ES-I3 (cell line): ENCODE results near the gene TUBGCP5.
"Not testable (repeated sequence)": the region's sequence is repeated elsewhere in the genome, so short reads cannot be mapped to it uniquely, and the experiment has no call there.

Source experiments
- H3K36me3 ChIP-seq: 2 replicates; pipeline ENCODE4 v1.6.1; 2013; ENCODE audit warnings: mild to moderate bottlenecking, low read length, control low read depth, moderate library complexity; ENCODE audit not compliant: insufficient read depth
- H3K4me1 ChIP-seq: 2 replicates; pipeline ENCODE4 v1.6.1; 2013; ENCODE audit warnings: mild to moderate bottlenecking, control low read depth, low read length; ENCODE audit not compliant: insufficient read depth
- H3K9ac ChIP-seq: 2 replicates; pipeline ENCODE4 v1.6.1; 2013; ENCODE audit warnings: low read depth, mild to moderate bottlenecking, low read length, moderate library complexity
- H3K9me3 ChIP-seq: 2 replicates; pipeline ENCODE4 v1.6.1; 2013; ENCODE audit warnings: mild to moderate bottlenecking, low read length, moderate library complexity; ENCODE audit not compliant: control insufficient read depth, insufficient read depth

The TUBGCP5 gene

DNA sequence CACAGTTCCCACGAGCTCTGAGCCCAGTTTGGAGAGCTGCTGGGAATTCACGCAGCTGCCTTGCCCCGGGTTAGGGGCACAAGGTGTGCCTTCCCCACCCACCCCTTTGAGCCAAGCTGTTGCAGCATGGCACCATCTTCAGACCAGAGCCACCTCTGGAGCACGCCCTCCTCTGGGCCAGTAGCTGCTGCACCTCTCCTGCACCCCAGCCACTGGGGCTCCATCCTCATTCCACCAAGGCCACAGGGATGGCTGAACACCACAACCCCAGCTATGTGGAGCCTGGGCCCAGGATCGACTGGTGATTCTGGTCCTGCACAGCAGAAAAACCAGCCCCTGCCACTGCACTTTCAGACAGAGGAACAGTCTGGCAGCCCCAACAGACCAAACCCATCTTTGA lies 25.7 kb downstream of the TUBGCP5 start:
- H3K9ac ChIP-seq = no peak overlapping the region
- H3K9me3 ChIP-seq = no peaks in the 10 kb centered on the region
- no peaks in the 10 kb centered on the region for H3K4me1 ChIP-seq
- peaks cover 17% of the 10 kb centered on the region for H3K36me3 ChIP-seq

DNA sequence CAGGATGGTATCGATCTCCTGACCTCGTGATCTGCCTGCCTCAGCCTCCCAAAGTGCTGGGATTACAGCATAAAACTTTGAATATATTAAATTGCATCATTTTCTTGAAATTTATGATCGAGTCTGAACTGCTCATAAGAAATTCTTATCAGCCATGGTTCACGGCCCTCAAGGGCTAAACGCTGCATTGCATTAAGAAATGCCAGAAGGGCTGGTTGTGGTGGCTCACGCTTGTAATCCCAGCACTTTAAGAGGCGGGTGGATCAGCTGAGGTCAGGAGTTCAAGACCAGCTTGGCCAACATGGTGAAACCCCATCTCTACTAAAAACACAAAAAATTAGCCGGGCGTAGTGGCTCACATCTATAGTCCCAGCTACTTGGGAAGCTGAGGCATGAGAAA lies 26.8 kb downstream of the TUBGCP5 start:
- H3K9ac ChIP-seq, H3K9me3 ChIP-seq, H3K4me1 ChIP-seq: not testable (repeated sequence)
- peaks cover 20% of the 10 kb centered on the region for H3K36me3 ChIP-seq

DNA sequence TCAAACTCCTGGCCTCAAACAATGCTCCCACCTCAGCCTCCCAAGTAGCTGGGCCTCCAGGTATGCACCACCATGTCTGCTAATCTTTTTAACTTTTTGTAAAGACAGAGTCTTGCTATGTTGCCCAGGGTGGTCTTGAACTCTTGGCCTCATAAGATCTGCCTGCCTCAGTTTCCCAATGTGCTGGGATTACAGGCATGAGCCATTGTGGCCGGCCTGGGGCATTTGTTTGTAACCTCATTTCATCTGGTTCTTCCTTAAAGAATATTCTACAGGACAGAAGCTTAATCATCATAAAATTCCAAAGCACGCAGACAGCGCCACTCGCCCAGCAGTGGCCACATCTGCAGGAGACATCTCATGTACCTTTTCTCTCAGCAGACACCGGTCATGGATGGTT lies 35.6 kb downstream of the TUBGCP5 start:
- Histone ChIP-seq H3K9ac (no peak overlapping the region), H3K36me3 (peaks cover 29% of the 10 kb centered on the region), H3K9me3 (no peaks in the 10 kb centered on the region), H3K4me1 (no peaks in the 10 kb centered on the region)

DNA sequence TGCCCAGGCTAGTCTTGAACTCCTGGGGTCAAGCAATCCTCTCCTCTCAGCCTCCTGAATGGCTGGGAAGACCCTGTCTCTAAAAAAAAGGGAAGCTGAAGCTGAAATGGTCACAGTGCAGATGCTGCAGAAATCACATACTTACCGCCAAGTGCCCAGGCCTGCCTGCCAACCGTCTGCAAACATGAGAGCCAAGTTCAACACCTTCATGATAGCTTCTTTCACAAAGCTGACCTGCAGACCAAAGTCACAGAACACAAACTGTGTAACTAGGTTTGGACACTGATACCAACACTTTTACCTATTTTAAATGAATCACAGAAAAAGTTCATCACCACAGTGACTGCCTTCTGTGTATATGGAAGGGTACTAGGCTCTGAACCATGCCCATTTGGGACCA lies 36.4 kb downstream of the TUBGCP5 start:
- H3K9ac ChIP-seq = no peak overlapping the region
- H3K4me1 ChIP-seq = no peaks in the 10 kb centered on the region
- peaks cover 25% of the 10 kb centered on the region for H3K36me3 ChIP-seq
- no peaks in the 10 kb centered on the region for H3K9me3 ChIP-seq

DNA sequence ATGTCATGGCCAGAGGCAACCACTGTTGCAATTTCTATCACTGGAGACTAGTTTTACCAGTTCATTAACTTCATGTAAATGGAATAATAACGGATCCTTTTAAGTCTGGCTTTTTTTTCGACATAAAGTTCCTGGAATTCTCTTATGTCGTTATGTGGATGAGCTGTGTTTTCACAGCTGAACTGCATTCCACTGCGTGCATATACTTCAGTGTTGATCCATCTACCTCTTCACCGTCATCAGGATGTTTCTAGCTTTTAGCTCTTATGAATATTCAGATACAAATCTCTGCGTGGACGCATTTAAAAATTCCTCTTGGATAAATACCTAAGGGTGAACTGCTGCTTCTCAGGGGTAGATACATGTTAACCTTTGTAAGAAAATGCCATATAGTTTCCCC lies 43.6 kb downstream of the TUBGCP5 start:
- Histone ChIP-seq H3K4me1 (no peaks in the 10 kb centered on the region), H3K9ac (no peak overlapping the region), H3K9me3 (no peaks in the 10 kb centered on the region), H3K36me3 (peaks cover 3% of the 10 kb centered on the region)

DNA sequence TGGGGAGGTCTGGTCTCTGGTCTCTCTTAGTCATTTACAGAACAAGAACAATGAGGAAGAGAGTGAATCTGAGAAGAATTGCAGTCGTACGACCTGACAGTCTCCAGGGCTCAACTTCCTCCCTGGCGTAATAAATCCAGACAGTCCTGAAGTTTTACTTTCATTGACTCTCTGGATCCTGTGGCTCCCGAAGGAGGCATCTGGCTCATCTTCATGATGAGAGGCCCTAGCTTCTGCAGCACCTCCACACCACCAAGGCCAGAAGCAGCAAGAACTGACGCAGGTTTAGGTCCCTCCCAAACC lies 47.4 kb downstream of the TUBGCP5 start:
- Histone ChIP-seq H3K4me1 (no peaks in the 10 kb centered on the region), H3K36me3 (peaks cover 3% of the 10 kb centered on the region), H3K9ac (no peak overlapping the region), H3K9me3 (no peaks in the 10 kb centered on the region)

DNA sequence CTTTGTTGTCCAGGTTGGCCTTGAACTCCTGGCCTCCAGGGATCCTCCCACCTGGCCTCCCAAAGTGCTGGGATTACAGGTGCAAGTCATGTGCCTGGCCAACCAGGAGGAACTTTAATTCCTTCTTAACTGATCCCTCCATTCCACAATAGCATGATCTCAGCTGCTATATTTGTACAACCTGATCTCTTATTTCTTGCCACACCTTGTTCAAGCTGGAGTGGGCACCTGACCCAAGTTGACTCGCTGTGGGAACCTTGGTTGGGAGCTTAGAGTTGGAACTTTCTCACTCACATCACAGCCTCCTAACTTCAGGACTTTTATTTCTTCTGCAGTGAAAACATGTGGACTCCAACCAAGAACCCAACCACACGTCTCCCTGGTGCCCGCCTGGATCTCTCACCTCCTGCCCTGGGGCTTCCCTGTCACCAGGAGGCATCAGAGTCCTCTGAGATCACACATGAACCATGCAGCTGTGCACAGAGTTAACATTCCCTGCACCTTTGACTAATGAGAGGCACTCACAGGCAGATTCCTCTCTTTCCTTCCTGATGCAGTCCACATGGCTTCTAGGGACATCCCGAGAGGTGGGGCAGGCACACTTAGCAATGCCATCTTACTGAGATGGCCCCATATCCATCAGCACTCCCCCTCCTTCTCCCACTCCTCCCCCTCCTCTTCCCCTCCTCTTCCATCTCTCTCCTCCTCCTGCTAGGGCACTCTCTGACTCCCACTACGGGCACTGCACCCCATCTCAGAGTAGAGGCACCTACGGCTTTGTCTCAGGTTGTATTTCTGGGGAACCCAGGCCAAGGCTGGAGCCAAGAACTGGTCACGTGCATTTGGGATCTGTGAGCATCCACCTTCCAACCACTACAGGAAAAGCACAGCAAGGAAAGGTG lies 49.5 kb downstream of the TUBGCP5 start:
- no peak overlapping the region for H3K9ac ChIP-seq
- peaks cover 3% of the 10 kb centered on the region; the same call in 1 of the 2 replicates for H3K36me3 ChIP-seq
- no peaks in the 10 kb centered on the region for H3K9me3 ChIP-seq
- no peaks in the 10 kb centered on the region for H3K4me1 ChIP-seq

DNA sequence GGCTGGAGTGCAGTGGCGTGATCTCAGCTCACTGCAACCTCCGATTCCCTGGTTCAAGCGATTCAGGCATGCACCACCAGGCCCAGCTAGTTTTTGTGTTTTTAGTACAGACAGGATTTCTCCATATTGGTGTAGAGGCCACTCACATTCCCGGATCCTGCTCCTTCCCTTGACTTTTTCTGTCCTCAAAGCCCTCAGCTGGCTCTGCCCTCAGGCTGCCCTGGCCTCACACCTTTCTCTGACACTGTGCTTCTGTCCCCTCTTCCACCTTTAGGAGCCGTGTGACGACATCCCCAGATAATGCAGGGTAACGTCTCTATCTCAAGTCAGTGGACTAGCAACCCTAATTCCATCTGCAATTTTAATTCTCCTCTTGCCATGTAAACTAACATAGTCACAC lies 50.6 kb downstream of the TUBGCP5 start:
- Histone ChIP-seq H3K9ac (no peak overlapping the region), H3K4me1 (no peaks in the 10 kb centered on the region), H3K9me3 (no peaks in the 10 kb centered on the region), H3K36me3 (no peaks in the 10 kb centered on the region)

DNA sequence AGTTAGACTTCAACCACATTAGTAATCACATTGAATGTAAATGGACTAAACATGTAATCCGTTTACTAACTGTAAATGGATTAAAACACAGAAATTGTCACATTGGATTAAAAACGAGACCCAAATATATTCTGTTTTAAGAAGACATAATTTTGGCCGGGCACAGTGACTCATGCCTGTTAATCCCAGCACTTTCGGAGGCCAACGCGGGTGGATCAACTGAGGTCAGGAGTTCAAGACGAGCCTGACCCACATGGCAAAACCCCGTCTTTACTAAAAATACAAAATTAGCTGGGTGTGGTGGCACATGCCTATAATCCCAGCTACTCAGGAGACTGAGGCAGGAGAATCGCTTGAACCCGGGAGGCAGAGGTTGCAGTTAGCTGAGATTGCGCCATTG lies 57.4 kb downstream of the TUBGCP5 start:
- H3K36me3 ChIP-seq, H3K4me1 ChIP-seq, H3K9ac ChIP-seq, H3K9me3 ChIP-seq: not testable (repeated sequence)

DNA sequence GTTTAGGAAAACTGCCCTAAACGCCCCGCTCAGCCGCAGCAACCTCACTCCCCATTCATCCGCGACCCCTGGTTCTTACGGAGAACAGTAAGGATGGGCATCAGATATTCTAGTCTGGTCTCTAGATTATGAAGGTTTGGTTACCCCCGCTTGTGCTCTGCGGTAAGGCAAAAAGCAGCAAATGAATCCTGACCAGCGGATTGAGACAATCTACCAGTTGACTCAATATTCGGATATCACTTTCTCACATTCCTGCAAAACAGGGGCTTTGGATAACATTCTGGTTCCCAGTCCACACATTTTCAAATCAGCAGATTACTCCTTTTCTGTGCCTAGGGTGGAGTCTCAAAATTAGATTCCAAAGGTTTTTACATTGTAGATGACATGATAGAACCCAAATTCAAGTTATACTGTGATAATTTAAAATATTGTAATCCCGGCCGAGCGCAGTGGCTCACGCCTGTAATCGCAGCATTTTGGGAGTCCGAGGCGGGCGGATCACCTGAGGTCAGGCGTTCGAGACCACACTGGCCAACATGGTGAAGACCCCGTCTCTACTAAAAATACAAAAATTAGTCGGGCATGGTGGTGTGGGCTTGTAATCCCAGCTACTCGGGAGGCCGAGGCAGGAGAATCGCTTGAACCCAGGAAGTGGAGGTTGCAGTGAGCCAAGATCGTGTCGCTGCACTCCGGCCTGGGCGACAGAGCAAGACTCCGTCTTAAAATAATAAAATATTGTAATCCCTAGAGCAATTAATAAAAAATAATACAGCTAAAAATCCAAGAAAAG lies 58.1 kb downstream of the TUBGCP5 start:
- Histone ChIP-seq H3K9ac (peak overlapping the region; percentile 99; the same call in 1 of the 2 replicates), H3K36me3 (no peaks in the 10 kb centered on the region), H3K9me3 (no peaks in the 10 kb centered on the region), H3K4me1 (no peaks in the 10 kb centered on the region)

DNA sequence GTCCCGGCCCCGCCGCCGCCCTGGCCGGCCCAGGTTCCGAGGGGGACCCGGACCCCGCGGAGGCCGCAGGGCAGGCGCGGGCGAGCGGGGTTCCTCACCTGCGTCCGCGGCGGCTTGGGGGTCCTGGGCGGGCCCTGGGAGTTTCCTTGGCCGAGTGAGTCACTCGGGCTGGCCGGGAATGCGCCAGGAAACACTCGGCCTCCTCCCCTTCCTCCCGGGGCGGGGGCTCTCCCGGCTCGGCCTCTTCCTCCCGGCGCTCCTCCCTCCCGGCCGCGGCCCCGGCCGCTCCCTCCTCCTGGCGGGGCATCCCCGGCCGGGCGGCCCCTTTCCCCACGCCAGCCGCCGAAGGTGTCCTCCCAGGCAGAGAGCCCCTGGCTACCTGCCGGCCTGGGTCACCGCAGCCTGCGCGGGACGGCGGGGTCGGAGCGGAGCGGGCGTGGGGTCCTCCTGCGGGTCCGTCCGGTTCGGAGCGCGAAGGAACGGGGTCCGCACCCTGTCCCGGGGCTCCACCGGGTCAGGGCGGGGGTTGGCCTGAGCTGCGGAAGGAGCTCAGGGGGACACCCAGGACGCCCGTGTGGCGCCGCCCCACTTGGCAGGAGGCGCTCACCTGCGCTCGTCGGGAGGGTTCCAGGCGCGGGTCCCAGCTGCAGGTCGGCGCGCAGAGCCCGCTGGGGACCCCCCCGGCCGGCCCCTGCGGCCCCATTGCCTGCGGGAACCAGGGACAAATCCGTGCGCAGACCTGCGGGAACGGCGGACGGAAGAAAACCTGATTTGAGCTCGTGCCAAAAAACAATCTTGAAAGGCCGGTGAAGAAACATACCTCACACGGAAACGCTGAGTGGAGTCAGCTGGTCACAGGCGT lies 58.9 kb downstream of the TUBGCP5 start, which contains the start of gene CYFIP1:
Gene CYFIP1 (minus strand): TSS at position 180 of the 862 bp plus-strand sequence. CDS start 33,083 bp downstream, outside the sequence.
- Histone ChIP-seq H3K9ac (peak within 1 kb of the TSS; percentile 99), H3K9me3 (no peaks in the 10 kb centered on the region)

DNA sequence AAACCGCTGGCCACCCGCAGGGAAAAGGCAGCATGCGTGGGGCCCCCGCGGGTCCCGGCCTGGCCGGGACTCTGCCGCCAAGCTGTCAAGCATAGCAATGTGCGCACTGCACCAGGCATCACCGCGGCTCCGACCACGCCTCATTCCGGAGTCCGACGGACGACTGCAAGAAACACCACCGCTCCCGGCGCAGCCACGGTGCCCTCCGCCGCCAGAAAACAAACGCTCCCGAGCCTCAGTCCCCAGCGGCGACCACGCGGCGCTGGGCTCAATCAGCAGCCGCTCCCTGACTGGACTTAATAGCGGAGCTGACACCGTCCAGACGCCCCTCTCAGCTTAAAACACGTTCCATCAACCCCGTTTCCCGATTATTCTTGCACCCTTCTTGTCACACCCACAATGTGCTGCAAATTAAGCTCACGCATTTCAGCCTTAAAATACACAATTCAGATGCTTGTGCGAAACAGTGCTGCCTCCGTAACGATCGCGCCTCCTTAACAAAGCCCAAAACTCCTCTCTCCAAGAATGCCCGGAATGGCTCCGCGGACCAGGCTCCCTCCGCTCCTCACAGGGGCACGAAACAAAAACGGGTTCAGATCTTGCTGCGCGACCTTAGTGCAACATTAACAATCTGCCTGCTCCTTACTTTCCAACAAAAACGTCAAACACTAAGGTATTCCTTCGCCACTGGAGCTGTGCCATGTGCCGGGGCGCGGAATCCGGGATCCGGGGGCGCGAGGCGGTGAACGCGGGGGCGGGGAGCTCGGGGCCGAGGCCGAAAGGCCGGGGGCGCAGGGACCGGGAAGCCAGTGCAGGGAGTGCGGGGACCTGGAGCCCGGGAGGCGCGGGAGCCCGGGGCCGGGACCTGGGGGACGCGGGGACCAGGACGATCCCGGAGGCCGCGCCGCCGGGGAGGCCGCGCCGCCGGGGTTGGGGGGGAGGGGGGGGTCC lies 59.9 kb downstream of the TUBGCP5 start:
- peak overlapping the region; percentile 99 for H3K9ac ChIP-seq
- H3K4me1 ChIP-seq = no peaks in the 10 kb centered on the region
- no peaks in the 10 kb centered on the region for H3K36me3 ChIP-seq
- H3K9me3 ChIP-seq = no peaks in the 10 kb centered on the region

More for the DNA sequence above, 58.9 kb downstream of the TUBGCP5 start, which contains the start of gene CYFIP1:
- Histone ChIP-seq H3K4me1 (no peaks in the 10 kb centered on the region), H3K36me3 (no peaks in the 10 kb centered on the region)

DNA sequence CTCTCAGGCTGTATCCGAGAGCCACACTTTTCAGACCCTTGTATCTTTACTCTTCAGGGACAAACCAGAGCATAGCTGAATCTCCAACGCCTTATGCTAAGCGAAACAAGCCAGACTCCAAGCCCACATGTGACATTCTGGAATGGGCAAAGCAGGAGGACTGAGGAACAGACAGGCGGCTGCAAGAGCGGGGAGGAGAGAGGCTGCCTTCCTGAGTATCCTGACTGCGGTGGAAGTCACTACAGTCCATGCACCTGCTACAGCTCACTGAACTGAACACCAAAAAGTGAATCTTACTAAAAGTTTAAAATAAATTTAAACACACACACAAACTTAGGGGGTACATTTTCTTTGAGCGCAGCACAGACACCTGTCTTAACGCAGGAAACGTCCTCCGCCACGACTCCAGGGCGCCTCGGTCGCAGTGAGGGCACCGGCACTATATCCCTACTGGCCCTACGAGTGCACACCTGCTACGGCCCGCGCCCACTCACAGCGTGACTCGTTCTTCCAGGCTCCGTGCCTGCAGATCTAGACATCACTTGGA lies 60.6 kb downstream of the TUBGCP5 start:
- Histone ChIP-seq H3K9me3 (no peaks in the 10 kb centered on the region), H3K4me1 (no peaks in the 10 kb centered on the region), H3K36me3 (no peaks in the 10 kb centered on the region), H3K9ac (peak overlapping the region; percentile 99)
